HG02588 (cell line): ENCODE data around the gene ATF7IP.

Experiments used
- ATAC-seq: cut with Tn5 transposase; IDR thresholded peaks from one replicate; pipeline ENCODE4 v1.9.1; 2021; ENCODE audit warnings: mild to moderate bottlenecking, moderate library complexity; ENCODE audit not compliant: unreplicated experiment

Gene ATF7IP

GRCh38 chr12:14473707-14474287 lies 108.3 kb downstream of the ATF7IP start:
- ATAC-seq, result no peak

DNA sequence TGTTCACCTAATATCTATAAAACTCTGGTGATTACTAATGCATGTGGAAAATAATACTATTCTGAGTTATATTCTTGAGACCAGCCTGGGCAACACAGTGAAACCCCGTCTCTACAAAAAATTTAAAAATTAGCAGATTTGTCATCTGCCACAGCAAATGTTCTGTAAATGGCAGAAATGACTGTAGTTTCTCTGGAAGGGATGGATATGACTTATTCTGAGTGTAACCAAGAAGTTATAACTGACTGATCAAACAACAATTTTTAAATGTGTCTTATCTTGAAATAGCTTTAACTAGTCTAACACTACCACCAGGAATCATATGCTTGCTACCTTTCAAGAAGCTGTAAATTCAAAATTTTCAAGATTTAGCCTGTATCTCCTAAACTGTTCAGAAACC lies 113.5 kb downstream of the ATF7IP start:
- no peak for ATAC-seq

- no peak for ATAC-seq
Measured at GRCh38 chr12:14481201-14481600, 115.7 kb downstream of the ATF7IP start.

GRCh38 chr12:14482361-14482760 lies 116.9 kb downstream of the ATF7IP start:
- no peak for ATAC-seq

GRCh38 chr12:14482886-14483285 lies 117.4 kb downstream of the ATF7IP start:
- no peak for ATAC-seq

DNA sequence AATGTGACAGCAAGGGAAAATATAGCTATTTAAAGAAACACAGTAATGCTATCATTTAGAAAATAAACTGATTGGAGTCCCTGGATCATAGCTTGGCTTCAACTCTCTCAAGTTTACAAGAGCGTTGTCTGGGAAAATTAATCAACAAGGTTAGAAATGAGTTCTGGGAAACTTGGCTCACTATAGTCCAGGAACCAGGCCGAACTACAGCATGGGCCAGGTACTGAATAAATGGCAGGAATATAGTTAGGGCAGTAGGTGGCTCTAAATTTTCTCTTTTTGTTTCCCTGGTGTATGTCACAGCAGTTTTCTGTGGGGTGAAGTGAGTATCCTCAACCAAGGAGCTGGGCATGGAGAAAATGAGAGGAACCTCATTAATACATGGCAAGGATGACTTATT lies 129.8 kb downstream of the ATF7IP start:
- no peak for ATAC-seq

GRCh38 chr12:14505626-14506596 lies 140.4 kb downstream of the ATF7IP start:
- no peak for ATAC-seq

DNA sequence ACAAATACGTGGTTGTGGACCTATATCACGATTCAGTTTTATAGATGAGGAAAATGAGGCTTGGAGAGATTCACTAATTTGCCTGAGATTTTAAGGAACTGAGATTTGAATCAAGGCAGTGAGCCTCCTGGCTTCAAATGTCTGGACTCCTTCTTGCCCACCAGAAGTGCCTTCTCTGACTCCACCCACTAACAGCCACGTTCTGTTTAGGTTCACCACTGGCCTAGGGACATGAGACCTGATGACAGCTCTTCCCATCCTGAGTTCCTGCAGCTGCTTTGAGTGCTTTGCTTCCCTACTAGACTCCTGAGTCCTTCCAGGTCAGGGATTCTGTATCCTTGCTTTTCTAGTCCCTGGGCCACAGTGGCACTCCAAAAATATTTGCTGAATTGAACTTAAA lies 145.1 kb downstream of the ATF7IP start:
- ATAC-seq, result no peak

DNA sequence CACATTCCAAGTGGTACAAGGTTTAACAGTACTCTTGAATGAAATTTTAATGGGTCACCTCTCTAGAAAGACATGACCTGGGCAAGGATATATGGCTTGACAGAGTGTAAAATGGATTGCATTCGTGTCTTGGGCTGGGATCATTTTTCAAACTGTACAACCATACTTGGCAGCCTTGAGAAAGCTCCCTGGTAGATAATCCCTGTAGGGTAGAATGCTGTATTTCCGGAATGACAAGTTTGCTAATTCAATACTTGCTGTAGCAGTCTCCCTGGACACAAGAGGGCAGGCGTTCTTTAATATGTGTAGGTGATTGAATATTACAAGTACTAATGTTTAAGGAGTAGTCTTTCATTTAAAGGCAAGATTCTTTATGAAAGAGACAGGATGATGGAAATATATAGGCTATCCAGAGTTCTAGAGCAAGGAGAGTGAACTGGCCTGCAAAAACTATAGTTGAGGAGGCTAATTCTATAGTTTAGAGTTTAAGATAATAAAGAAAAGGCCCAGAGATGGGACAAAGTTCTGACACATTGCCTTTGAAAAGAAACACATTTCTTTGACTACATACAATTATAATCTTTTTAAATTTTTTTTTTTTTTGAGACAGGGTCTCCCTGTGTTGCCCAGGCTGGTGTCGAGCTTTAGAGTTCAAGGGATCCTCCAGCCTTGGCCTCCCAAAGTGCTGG lies 148.8 kb downstream of the ATF7IP start:
- ATAC-seq, result no peak

- ATAC-seq, result no peak
Measured at GRCh38 chr12:14514946-14515345, 149.5 kb downstream of the ATF7IP start.

DNA sequence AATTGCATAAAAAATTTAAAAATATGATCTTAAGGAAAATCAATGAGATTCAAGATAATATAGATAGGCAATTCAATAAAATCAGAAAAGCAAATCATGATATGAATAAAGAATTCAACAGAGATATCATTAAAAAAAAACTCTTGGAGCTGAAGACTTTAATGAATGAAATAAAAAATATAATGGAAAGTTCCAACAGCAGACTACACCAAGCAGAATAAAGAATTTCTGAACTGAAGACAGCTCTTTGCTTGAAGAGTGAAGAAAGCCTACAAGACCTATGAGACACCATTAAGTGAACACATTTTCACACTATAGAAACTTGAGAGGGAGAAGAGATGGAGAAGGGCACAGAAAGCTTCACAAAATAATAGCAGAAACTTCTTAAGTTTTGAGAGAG lies 156.3 kb downstream of the ATF7IP start:
- no peak for ATAC-seq

DNA sequence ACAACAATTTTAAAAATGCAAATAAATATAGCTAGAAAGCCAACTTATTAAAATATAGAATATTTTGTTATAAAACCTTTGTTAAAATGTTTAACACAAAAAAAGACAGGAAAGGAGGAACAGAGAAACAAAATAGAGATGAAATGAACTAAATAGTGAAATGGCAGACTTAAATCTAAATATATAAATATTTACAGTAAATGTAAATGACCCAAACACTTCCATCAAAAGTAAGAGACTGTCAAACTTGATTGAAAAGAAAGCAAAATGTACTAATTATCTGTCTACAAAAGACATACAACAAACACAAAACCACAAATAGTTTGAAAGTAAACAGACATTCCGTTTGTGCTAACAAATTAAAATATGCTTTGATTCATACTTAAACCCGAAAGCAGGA lies 160.5 kb downstream of the ATF7IP start:
- no peak for ATAC-seq

DNA sequence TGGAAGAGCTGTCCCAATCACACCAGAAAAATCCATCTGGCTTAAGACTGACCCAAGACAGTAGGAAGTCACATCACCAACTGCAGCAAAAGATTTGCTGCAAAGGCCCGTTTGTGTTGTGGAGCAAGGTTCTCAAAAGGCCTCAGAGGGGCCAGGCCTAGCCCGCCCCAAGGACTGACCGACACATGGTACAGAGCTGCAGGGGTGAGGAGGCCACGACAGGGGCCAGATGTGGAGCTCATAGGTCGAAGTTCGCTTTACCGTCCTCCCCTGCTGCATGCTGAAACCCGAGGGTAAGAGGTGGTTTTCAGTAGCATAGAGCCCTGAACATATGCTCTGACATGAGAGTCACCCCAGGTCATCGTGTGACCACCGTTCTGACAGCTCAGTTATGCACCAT lies 166.7 kb downstream of the ATF7IP start:
- no peak for ATAC-seq

DNA sequence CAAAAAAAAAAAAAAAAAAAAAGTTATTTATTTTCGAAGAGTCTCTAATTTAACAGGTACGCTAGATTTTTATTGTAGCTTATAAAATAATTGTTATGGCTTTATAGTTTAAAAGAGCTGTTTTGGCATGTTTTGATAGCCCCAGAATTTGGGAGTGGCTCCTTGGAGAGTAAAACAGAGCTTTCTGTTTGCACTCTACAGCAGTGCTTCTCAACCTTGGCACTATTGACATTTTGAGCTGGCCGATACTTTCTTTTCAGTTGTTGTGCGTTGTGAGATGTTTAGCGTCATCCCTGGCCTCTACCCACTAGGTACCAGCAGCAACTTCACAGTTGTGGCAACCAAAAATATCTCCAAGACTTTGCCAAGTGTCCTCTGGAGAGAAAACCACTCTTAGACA lies 171.6 kb downstream of the ATF7IP start:
- ATAC-seq, result no peak

GRCh38 chr12:14540801-14541462 lies 175.4 kb downstream of the ATF7IP start:
- no peak for ATAC-seq

DNA sequence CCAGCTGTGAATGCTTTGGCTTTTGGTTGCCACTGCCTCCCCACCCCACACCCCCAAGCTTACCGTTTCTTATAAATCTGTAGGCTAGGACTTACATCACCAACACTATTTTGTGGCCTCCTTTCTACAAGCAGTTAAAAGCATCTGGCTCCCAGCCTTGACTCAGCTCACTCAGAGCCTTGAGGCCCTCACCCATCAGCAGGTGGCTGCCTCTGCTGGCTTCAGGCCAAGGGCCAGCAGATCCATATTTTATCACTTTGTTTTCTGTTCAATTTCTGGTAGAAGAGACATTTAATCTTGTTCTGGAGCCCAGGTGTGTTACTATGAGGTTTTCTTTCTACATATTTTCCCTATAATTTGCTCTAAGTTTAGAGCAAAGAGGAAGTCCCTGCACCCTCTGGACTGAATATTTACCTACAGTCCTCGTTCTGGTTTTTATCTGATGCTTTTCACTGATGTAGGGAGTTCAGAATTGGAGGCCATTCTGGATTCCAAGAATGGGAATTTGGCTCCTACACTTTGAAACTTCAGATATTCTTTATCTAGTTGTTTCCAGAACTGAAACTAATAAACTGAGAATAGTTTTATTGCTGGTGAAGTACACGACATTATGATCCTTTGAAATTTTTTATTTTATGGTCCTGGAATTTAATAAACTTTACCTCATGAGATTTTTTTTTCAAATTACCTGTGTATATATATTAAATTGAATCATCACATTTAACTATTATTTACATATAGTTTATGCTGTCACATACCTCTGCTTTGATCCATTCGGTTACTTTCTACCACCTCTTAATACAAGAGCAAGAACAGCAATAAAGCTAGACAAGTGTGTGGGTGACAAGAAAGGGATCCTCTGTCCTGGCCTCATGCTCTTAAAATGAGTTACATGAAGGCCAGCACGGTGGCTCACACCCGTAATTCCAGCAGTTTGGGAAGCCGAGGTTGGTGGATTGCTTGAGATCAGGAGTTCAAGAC lies 180.0 kb downstream of the ATF7IP start:
- no peak for ATAC-seq

DNA sequence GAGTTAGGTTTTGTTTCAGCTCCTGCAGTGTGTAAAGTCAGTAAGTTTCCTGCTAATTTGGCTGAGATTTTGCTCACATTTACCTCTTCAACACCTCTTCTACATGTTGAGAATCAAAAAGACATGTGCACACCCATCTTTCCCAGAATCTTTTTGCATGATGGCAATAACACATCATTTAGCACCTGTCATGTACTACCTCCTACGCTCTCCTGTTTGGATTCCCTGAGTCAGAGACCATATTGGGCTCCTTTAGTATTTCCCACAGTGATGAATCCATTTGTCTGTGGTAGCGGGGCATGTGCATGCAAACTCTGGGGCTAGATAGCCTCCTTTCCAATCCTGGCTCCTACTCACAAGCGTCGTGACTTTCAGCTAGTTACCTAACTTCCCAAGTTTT lies 182.1 kb downstream of the ATF7IP start:
- ATAC-seq, result no peak

GRCh38 chr12:14548609-14549008 lies 183.1 kb downstream of the ATF7IP start:
- ATAC-seq, result no peak
